HG03139 (cell line): Measurements from ENCODE around the gene TTLL4.

Experiments
- ATAC-seq: cut with Tn5 transposase; IDR thresholded peaks from one replicate; pipeline ENCODE4 v1.9.1; 2021; ENCODE audit not compliant: unreplicated experiment

TTLL4 gene

DNA sequence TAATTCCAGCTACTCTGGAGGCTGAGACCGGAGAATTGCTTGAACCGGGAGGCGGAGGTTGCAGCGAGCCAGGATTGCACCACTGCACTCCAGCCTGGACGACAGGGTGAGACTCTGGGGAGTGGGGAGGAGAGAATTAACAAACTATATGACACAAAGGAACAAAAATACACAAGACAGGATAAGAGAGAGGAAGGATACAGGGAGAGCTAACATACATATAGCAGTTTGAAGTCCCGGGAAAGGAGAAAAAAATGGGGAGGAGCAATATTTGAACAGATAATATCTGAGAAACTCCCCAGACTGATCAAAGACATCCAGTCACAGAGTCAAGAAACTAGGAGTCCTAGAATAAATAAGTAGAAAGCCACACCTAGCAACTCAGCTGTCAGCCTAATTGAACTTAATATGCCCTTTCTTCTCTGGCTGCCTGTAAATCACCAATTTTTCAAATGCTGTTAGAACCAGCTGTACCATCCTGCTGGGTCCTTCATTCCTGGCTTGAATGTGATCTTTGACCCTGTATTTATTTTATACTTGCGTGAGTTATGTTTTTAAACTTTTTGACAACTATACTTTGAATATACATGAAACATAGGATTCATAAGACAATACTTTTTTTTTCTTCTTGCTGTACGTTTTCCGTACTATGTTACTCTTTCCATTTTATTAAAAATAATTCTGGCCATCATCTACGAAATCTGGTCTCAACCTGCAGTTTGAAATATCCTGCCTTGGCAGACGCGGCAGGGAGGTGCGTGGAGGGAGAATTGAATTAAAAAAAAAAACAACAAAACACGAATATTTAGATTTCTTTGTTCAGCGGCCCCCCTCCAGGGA lies 70.4 kb downstream of the TTLL4 start:
- ATAC-seq: no peak

DNA sequence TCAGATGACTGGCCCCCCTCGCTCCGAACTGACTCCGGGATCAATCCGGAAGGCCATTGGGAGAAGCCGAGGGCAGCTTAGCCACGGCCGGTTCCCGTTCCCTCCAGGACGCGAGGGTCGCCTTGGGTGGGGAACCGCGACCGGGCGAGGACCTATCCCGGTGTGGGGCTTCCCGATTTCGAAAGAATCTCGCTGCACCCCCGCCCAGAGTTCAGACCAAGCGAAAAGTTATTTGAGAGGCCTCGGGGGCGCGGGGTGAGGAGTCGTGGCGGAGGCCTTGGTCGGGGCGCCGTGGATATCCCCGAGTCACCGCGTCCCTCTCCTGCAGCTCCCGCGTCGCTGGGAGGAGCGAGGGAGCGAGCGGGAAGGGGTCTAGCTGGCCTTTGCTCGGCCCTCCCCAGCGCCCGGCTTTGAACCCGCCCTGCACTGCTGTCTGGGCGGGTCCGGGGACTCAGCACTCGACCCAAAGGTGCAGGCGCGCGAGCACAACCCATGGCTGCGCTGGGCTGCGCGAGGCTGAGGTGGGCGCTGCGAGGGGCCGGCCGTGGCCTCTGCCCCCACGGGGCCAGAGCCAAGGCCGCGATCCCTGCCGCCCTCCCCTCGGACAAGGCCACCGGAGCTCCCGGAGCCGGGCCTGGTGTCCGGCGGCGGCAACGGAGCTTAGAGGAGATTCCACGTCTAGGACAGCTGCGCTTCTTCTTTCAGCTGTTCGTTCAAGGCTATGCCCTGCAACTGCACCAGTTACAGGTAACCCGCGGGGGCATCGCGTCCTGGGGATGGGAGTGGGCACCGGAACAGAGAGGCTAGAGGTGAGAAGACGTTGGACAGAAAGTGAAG lies 71.3 kb downstream of the TTLL4 start, which contains the start of gene CYP27A1:
TSS of gene CYP27A1 (plus strand) at position 457 of the 837 bp plus-strand sequence. CDS start at position 493, 36 bp downstream.
- no peak for ATAC-seq

DNA sequence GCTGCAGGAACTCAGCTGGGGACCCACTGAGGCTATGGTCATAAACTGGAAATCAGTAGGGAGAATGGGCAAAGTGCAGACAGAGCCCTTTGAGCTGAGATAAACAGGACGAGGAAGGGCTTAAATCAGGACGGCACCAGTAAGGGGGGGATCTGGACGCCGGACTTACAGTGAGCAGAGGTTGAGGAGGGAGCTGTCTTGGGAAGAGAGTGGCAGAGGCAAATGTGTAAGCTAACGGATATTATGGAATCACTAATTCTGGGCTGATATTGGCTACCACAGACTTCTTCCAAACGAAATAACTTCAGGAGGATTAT lies 71.9 kb downstream of the TTLL4 start:
- no peak for ATAC-seq

DNA sequence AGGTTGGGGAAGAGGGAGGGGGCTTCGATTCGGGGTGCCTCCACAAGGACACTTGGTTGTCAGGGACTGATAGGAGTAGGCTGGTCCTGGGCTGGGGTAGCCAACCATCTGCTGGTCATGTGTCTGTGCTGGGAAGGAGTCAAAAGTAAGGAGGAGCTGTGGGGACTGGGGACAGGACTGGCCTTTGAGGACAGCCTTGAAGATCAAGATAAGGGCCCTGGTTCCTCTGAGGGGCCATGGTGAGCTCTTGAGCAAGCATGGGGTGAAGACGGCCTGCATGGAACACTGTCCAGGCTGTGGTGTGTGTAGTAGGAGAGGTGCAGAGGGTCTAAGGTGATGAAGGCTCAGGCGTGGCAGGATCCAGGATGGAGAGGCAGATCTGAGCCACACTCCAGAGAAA lies 73.1 kb downstream of the TTLL4 start:
- ATAC-seq: no peak

DNA sequence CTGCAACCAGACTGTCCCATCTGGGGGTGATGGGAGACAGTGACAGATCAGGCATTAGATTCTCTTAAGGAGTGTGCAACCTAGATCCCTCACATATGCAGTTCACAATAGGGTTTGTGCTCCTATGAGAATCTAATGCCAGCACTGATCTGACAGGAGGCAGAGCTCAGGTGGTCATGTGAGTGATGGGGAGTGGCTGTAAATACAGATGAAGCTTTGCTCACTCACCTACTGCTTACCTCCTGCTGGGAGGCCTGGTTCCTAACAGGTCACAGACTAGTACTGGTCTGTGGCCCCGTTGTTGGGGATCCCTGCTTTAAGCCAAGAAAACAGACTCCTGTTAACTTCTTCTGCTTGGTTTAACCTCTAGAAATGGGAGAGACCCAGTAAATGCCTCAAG lies 74.5 kb downstream of the TTLL4 start:
- ATAC-seq: no peak

DNA sequence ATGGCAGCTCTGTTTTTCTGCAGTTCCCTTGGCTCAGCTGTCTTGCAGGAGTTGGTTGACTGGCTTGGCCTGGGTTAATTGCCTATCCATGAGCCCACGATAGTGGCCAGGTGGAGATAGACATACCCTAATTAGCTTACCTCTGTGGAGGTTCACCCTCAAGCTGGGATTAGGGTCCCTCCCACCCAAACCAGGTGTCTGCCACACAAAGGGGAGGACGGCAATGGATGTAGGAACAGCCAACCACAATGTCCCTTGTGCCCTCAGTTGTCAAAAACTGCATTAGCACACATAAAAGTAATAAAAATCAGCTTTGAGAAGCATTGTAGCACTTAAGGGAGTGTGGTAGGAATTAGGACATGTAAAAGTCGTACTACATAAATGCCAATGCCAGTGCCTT lies 75.5 kb downstream of the TTLL4 start:
- no peak for ATAC-seq

DNA sequence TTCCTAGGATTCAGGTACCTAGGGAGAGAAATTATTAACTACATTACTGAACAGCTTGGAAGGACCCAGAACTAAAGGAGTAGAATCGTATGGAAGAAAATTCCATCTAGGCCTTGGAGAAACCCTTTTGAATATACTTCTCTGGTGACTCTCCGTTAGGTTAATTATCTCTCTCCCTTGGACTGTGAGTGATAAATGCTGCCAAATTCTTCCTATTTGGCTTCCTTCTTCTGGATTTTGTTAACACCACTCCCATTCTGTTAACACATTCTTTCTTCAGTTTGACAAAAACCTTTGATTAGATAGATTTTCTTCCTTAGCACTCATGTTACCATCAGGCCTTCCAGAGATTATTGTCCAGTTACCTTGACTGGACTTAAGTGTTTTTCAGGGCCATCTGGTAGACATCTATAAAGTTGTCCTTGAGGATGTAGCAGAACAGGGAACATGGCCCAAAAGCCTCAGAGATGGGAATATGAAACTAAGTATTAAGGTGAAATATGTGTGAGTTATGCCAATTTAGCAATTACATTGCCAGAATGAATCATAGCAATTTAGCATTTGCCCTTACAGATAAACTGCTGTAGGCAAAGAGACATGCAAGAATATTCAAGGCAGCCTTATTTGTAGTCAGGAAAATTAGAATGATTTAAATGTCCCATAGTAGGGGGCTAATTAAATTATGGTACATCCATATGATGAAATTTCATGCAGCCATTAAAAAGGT lies 78.1 kb downstream of the TTLL4 start:
- no peak for ATAC-seq

DNA sequence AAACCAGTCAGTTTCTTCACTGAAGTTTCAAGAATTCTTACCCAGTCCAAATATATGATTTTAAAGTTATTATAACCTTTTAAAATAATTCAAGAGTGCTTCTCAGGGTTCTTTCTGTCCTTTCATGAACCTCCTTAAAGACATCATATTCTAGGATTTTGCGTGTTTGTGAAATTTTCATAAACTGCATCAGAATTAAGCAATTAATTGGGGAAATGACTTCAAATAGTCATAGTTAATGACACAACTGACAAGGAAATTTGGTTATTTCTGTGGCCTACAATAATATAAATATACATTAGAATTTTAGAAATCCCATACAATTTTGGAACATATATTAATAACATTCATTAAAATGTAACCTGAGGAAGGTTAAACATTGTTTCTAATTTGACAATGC lies 81.8 kb downstream of the TTLL4 start:
- ATAC-seq: no peak

DNA sequence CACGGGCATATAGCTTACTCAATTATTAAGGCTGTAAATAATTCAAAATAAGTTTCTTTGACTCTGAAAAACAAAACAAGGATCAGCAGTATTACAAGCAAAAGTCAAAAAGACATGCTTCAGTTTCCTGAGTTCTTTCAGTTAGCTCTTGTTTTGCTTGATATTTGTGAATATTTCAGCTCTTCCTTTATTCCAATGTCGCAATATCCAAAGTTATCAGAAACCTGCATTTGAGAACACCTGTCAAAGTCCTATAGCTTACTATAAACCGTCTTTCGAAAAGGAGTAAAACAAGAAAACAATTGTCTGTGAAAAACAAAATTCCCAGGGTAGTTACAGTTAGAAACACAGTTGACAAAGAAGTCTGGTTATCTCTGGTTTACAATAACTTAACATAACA lies 86.1 kb downstream of the TTLL4 start:
- no peak for ATAC-seq

DNA sequence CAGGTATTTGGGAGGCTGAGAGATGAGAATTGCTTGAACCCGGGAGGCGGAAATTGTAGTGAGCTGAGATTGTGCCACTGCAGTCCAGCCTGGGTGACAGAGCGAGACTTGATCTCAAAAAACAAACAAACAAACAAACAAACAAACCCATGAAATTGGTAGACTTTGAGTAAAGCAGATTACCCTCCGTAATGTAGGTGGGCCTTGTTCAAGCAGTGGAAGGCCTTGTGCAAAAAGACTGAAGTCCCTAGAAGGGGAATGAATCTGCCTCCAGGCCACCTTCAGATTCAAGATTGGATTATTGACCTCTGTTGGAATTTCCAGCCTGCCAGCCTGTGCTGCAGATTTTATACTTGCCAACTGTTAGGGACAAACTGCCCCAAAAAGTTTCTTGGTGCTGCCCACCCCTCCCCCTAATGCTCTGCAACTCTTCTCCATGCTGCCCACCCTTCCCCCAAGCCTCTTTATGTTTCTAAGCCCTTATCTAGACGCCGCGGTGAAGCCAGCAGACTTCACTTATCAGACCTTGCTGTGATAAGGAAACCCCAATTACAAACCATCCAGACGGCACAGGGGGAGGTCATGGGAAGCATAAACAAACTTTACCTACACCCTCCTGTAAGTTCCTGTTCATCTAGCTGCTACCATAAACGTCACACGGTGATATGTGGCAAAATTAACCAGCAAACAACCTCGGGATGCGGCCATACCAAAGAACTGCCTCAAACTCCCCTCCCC lies 88.3 kb downstream of the TTLL4 start:
- no peak for ATAC-seq

DNA sequence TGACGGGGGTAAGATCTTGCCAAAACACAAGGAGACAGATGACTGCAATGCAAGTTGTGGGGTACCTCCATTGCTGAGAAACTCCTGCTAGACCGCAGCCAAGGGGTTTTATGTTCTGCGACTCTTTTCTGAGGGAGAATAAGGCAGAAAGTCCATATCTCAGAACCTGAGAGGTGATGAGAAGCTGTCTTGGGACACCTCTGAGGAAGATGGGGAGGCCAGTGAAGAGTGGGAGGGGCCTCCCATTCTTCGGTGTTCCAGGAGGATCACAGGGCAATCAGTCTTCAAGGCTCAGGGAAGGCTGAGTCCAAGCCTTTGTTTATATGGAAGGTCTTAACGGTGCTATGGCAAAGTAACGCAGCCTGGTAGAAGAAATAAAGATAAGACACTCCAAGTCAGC lies 89.4 kb downstream of the TTLL4 start:
- no peak for ATAC-seq

DNA sequence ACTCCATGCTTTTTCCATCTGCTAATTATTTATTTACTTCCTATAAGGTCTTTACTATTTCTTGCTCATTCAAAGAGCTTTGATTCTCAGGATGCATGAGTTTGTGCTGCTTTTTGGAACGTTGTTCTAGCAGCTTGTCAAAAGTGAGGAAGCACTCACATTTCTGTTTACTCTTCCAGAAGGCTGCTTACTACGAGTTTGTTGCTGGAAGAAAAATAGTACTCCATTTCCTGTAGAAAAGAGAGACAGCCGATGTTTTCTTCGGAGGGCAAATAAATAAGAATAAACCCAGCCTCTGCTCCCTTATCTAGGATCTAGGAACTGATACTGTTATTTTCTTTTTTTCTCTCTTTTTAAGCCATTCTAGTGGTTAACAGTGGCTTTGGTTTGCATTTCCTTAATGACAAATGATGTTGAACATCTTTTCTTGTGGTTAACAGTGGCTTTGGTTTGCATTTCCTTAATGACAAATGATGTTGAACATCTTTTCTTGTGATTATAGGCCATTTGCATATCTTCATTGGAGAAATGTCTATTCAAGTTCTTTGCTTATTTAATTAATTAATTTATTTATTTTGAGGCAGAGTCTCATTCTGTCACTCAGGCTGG lies 91.9 kb downstream of the TTLL4 start:
- ATAC-seq: no peak

DNA sequence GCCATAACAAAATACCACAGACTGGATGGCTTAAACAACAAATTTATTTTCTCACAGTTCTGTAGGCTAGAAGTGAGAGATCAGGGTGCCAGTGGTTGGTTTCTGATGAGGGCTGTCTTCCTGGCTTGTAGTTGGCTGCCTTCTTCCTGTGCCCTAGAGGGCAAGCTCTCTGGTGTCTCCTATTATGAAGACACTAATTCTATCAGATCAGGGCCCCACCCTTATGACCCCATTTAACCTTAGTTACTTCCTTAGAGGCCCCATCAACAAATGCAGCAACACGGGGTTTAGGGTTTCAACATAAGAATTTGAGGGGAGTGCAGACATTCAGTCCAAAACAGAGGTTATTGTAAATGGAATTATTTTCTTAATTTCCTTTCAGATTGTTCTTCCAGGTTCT lies 94.2 kb downstream of the TTLL4 start:
- no peak for ATAC-seq
